Hypothalamus (tissue), 51 donors: ENCODE results near the gene TNRC6B.
"Not testable (repeated sequence)": the region's sequence is repeated elsewhere in the genome, so short reads cannot be mapped to it uniquely, and the experiment has no call there.

ENCODE experiments used
- DNase-seq, 51 donors: peaks; one replicate each; lab custom pipeline; 2025; lab: John Stamatoyannopoulos, UW

The TNRC6B gene

GRCh38 chr22:40273319-40273718 is 95.6 kb downstream of the TNRC6B start:
- no peak for DNase-seq

GRCh38 chr22:40276996-40277823 is 99.5 kb downstream of the TNRC6B start:
- no peak for DNase-seq

- DNase-seq: no peak
Observed at GRCh38 chr22:40279017-40279416, 101.3 kb downstream of the TNRC6B start.

- no peak for DNase-seq
Observed at GRCh38 chr22:40281717-40282116, 104.0 kb downstream of the TNRC6B start.

GRCh38 chr22:40285513-40285912 is 107.8 kb downstream of the TNRC6B start:
- DNase-seq: no peak

- no peak for DNase-seq
Observed at GRCh38 chr22:40289991-40290459, 112.3 kb downstream of the TNRC6B start.

DNA sequence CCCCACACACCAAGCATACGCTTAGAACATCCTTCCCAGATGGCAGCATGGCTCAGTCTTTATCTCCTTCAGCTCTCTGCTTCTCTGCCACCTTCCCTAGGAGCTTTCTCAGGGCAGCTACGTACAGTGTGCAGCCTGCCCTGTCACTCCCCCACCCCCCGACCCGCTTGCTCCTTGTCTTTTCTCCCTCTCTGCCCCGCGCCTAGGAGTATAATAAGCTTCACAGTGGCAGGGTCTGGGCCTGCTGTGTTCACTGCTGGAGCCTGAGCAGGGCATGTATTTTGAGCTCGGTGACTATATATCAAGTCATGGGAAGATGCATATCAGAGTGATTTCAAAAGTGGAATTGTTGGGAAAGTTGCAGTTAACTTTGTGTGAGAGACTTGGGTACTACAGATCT is 112.8 kb downstream of the TNRC6B start:
- DNase-seq: no peak

- no peak for DNase-seq
Observed at GRCh38 chr22:40294696-40295095, 117.0 kb downstream of the TNRC6B start.

GRCh38 chr22:40300316-40300715 is 122.6 kb downstream of the TNRC6B start:
- no peak for DNase-seq

DNA sequence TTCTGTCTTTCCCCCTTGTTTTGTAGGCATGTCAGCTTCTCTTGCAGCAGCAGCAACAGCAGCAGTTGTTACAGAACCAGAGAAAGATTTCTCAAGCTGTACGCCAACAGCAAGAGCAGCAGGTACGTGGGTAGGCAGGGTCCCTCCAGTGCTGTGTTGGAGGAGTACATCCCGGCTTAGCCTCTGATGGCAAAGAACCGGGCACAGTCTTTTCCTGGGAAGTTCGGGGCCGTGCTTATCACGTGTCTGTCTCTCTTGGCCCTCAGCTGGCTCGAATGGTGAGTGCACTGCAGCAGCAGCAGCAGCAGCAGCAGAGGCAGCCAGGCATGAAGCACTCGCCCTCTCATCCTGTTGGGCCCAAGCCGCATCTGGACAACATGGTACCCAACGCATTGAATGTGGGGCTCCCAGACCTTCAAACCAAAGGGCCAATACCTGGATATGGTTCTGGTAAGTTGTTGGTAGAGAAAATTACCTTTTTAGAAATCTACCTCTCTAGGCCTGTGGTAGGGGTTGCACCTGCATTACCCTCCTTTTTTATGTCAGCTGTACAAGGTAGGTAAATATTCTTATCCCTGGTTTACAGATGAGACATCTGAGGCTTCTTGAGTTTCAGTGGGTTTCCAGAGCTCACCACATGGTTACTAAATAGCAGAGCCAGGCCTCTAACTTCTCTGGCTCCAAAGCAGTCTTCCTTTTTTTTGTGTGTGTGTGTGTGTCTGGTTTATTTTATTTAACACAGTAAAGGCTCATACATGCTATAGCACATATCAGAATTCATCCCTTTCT is 123.4 kb downstream of the TNRC6B start:
- no peak for DNase-seq

DNA sequence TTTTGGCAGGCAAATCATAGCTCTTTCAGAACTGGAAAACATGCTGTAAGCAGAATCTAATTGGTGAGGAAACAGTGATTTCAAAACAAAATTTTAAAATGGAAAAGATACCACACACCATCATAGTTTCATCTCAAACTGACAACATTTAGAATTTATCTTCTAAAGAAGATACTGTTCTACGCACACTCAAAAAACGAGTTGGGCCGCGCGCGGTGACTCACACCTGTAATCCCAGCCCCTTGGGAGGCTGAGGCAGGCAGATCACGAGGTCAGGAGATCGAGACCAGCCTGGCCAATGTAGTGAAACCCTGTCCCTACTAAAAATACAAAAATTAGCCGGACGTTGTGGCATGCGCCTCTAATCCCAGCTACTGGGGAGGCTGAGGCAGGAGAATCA is 124.4 kb downstream of the TNRC6B start:
- no peak for DNase-seq

DNA sequence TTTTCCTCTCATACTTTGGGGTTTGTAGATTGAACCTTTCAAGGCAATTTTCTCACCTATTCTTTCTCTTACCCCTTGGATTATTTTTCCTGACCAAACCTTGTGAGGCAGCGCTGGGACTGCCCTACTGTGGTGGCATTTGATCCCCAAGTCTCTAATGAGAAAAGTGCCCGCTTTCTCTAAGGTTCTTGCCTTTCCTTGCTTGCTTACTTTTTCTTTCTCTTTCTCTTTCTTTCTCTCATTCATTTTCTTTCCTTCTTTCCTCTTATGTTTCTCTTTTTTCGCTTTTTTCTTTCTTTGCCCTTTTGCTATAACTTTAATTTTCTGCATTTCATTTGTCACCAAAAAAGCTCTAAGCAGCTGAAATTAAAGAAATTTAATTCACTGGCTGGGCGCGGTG is 127.9 kb downstream of the TNRC6B start:
- DNase-seq: no peak

- DNase-seq: no peak
Observed at GRCh38 chr22:40308999-40309573, 131.4 kb downstream of the TNRC6B start.

DNA sequence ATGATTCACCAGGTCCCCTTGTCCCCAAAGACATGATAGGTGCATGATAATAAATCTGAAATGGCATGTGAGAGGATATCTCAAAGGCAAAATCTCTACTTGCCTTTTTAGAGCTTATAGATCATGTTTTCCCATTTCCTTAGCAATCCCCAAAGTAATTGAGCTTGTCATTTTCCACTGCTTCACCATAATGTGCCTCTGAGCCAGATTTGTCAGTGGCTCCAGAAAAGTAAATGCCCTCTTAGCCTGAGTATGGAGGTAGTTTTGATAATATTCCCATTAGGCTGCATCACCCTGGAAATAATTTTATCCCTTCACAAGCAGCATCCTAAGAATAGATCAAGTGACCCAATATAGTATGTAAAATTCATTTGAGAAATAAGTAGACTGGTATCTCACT is 131.9 kb downstream of the TNRC6B start:
- no peak for DNase-seq

DNA sequence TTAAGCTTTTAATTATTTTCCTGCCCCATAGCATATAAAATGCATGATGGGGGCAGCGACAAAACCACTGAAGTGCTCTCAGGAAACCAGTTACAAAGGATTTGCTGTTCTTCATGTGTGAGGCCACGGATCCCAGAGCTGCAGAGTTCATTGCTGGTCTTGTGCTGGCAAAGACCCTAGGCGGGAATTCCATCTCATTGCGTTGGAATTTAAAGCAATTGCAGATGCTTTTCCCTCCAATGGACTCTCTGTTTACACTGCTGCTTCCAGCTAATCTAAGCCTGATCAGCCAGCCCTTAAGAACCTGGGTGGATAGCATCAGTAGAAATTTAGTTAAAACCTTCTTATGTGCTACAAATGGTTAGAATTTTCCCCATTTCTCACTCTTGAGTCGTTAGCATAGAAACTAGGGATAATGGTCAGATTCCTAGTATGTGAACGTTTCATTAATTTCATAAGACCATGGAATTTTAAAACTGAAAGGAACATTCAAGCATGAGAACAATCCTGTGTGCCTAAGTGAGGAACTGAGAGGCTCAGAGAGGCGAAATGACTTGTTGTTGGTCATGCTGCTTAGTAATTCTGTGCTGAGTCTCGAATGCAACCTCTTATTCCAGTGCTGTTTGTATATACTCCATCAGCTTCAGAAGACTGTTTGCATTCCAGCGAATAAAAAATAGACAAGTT is 132.5 kb downstream of the TNRC6B start:
- no peak for DNase-seq

GRCh38 chr22:40310768-40311120 is 133.0 kb downstream of the TNRC6B start:
- DNase-seq: no peak

DNA sequence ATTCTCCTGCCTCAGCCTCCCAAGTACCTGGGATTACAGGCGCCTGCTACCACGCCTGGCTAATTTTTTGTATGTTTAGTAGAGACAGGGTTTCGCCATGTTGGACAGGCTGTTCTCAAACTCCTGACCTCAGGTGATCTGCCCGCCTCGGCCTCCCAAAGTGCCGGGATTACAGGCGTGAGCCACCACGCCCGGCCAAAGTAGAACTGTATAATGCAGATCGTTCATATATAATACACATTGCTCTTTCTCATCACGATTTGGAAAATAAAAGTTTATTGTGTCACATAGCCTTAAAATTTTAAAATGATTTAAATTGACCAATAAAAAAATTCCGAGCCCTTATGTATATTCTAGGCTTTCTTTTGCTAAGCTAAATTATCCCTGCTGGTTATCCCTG is 133.9 kb downstream of the TNRC6B start:
- not testable (repeated sequence) for DNase-seq

DNA sequence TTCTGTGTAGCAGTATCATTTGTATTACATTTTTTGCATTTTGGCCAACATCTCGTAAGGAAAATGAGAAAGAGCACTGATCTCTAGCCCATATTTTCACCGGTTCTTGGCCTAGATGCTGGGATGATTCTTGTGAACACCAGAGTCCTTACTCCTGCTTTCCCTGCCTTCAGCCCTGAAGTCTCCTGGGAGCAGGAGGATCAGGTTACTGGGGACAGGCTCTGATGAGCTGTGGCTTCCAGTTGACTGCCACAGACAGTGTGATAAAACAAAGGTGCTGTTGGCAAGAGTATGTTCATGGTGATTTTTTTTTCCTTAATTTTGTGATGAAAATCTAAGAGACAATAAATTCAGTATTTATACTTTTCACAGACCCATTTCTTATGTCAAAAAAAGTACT is 134.3 kb downstream of the TNRC6B start:
- no peak for DNase-seq

DNA sequence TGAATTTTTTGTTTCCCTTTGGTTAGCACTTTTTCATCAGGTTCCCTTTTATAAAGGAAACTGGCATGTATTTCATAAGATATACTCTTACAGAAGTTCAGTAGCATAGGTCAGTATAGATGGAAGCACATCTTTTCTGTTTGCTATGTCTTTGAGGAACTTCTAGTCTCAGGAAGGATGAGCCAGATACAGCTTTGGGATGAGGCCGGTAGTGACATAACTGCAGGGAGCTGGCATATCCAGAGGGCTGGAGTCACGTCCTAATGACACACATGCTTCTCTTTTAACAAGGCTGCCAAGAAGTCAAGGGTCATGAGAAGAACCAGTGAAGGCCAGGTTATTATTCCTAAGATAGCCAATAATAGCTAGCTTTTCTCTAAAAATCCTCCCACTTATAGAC is 135.3 kb downstream of the TNRC6B start:
- DNase-seq: no peak

GRCh38 chr22:40314041-40314440 is 136.3 kb downstream of the TNRC6B start:
- DNase-seq: no peak

GRCh38 chr22:40320687-40321086 is 143.0 kb downstream of the TNRC6B start:
- DNase-seq: no peak
